WERI-Rb-1 (cell line): Measurements from ENCODE around the gene TDP1.

Experiments used
- DNase-seq: peaks from one replicate; pipeline ENCODE4 v3.0.0-alpha.2; 2020
- H3K27ac ChIP-seq: fragments of 250-450 bp; sonication (Bioruptor Pico); 2 replicates; pipeline ENCODE4 v1.5.1; 2020; ENCODE audit warnings: mild to moderate bottlenecking, moderate library complexity
- H3K27me3 ChIP-seq: fragments of 250-450 bp; sonication (Bioruptor Pico); 2 replicates; pipeline ENCODE4 v1.5.1; 2021; ENCODE audit warnings: mild to moderate bottlenecking, low read depth, moderate library complexity; ENCODE audit not compliant: insufficient read depth, severe bottlenecking
- H3K36me3 ChIP-seq: fragments of 250-450 bp; sonication (Bioruptor Pico); 2 replicates; pipeline ENCODE4 v1.5.1; 2020; ENCODE audit warnings: mild to moderate bottlenecking, moderate library complexity
- H3K4me3 ChIP-seq: 2 replicates; pipeline ENCODE4 v1.5.1; 2011; ENCODE audit warnings: low read depth, mild to moderate bottlenecking, control low read depth, low read length
- H3K9me3 ChIP-seq: fragments of 250-450 bp; sonication (Bioruptor Pico); 2 replicates; pipeline ENCODE4 v1.5.1; 2021; ENCODE audit warnings: mild to moderate bottlenecking, moderate library complexity; ENCODE audit not compliant: severe bottlenecking
- TF ChIP-seq, protein P1 (sequence below): IDR thresholded peaks from 2 replicates; pipeline ENCODE4 v1.5.1; 2011; ENCODE audit warnings: low read depth, mild to moderate bottlenecking, control low read depth, inconsistent platforms, low read length

TDP1 gene

DNA sequence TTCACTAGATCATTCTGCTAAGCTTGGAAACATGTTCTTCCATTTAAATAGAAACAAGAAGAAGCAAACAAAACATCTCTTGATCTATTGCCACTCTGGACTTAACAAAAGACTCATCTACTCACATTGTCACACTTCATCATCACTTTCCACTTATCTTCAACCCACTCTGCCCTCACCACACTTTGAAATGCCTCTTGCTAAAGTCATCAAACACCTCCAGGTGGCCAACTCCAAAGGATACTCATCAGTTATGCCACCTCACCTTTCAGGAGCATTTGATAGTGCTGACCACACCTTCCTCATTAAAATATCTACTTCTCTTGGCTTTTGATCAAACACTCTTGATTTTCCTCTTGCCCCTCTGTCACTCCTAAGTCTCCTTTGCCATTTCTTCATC lies 8.4 kb upstream of the TDP1 start:
- no peak overlapping the region for H3K27ac ChIP-seq
- no peak for DNase-seq
- H3K4me3 ChIP-seq = no peak overlapping the region
- no peaks in the 10 kb centered on the region; the same call in none of the 2 replicates for H3K36me3 ChIP-seq
- H3K9me3 ChIP-seq = no peaks in the 10 kb centered on the region
- H3K27me3 ChIP-seq = no peaks in the 10 kb centered on the region
- TF ChIP-seq, protein P1, sequence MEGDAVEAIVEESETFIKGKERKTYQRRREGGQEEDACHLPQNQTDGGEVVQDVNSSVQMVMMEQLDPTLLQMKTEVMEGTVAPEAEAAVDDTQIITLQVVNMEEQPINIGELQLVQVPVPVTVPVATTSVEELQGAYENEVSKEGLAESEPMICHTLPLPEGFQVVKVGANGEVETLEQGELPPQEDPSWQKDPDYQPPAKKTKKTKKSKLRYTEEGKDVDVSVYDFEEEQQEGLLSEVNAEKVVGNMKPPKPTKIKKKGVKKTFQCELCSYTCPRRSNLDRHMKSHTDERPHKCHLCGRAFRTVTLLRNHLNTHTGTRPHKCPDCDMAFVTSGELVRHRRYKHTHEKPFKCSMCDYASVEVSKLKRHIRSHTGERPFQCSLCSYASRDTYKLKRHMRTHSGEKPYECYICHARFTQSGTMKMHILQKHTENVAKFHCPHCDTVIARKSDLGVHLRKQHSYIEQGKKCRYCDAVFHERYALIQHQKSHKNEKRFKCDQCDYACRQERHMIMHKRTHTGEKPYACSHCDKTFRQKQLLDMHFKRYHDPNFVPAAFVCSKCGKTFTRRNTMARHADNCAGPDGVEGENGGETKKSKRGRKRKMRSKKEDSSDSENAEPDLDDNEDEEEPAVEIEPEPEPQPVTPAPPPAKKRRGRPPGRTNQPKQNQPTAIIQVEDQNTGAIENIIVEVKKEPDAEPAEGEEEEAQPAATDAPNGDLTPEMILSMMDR = no peak

DNA sequence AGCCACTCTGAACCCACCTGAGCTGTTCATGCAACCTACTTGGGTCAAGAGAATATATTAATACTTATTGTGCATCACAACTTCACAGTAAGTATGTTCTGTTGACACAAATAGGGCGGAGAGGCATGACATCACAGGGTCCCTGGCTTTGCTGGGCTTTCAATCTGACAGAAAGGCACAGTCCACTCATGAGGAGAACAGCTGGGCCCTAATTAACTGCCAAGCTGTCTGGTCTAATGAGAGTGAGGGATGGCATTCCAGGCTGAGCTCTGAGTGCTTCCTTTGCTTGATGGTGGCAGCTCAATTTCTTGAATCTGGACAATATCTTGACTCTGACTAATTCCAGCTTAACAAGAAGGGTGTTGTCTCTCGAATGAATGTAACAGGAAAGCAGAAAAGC lies 3.2 kb upstream of the TDP1 start:
- Histone ChIP-seq H3K36me3 (peaks cover 5% of the 10 kb centered on the region), H3K9me3 (no peaks in the 10 kb centered on the region), H3K27ac (no peak overlapping the region), H3K27me3 (no peaks in the 10 kb centered on the region), H3K4me3 (no peak overlapping the region)
- peak; percentile 60 for DNase-seq
- TF ChIP-seq, protein P1 = no peak

DNA sequence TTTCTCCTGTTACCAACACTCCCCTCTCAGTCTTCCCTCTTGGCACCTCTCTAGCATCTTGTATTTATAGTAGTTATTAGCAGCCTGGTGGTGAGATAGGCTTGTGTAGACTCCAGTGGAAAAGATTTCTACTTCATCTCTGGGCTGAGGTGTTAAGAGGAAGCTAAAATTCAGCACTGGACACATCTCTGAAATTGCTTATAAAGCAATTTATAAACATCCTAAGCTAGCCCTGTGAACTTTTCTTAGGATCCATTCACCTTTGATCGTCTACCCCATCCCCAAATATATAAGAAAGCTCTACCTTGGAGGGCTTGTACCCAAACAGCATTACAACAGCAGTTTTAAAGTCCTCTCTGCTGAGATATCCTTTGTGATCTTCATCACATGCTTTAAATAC lies 2.1 kb upstream of the TDP1 start:
- Histone ChIP-seq H3K27ac (peak overlapping the region; percentile 75; the same call in 1 of the 2 replicates), H3K36me3 (peaks cover 14% of the 10 kb centered on the region), H3K9me3 (no peaks in the 10 kb centered on the region), H3K4me3 (peak overlapping the region; percentile 73), H3K27me3 (no peaks in the 10 kb centered on the region)
- TF ChIP-seq, protein P1 = no peak
- no peak for DNase-seq

DNA sequence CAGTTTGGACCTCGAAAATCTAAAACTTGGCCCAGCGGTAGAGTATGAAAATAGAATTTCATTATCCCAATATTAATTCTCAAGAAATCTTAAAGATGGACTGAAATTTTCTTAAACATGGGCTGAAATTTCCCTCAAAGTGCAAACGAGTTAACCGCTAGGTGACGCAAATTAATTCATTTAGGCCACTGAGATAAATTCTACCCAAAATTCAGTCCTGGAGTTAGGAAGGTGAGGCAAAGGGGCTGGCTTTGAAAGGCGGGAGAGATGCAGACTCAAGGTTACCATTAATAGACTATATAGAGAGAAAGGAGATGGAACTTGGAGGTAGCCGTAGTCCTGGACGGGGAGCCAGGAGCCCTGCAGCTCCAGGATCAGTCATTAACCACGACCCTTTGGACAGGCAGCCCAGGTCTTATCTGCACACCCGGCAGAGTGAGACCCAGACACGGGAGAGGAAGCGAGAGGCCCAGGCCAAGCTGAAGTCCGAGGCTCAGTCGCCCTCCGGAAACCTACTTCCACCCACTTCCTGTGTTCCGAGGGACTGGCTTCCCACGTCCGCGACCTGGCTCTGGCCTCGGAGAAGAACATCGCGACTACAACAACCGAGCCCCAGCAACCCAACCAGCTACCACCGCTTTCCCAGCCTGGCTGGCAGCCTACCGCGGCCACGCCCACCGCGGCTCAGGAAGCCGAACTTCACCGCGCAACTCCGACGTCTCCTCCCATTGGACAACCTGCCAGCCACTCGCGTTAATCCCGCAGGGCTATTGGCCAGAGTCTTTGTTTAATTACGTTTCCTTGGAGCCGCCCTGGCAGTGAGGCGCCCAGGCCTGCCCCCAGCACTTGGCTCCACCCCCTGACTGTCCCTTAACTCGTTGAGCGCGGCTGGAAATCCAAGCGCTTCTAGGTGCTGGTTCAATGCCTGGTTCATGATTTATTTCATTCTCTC lies 1.4 kb upstream of the TDP1 start, which contains the start of gene EFCAB11:
EFCAB11 (minus strand) TSS at position 661 of the 952 bp plus-strand sequence; CDS start at position 591, 70 bp downstream.
- peak; percentile 98 for DNase-seq
- H3K27ac ChIP-seq = peak within 1 kb of the TSS; percentile 87
- no peaks in the 10 kb centered on the region for H3K27me3 ChIP-seq
- H3K9me3 ChIP-seq = no peaks in the 10 kb centered on the region
- TF ChIP-seq, protein P1 = no peak
- H3K4me3 ChIP-seq = peak within 1 kb of the TSS; percentile 90
- H3K36me3 ChIP-seq = peaks cover 14% of the 10 kb centered on the region

DNA sequence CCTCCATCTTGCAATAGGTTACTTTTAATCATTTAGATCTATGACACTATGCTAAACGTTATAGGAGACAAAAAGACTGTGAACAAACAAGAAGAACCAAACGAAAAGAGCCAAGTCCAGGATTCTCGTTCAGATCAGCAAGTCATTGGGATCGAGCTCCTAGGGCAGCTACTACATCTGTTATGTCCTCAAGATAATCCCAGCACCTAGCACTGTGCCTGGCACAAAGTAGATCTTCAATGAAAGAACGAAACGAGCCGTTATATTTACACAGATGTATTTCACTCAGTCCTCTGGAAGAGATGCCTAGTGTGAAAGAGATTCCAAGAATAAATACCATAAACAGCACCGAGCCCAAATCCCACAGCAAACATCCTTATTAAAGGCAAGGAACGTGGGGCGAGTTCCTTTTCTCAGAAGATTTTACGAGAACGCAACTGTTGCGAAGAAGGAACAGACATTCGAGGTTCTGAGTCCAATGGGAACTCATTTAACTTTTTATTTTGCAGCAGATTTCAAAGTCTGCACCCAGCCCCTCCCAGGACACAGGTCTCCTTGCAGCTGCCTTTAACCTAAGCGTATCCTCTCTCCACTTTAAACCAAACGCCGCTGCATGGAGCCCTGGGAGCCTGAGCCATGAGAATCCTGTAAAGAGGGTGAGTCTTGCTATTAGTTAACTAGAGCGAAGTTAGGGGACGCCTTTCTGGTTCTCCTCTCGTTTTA lies 544 bp upstream of the TDP1 start:
- TF ChIP-seq, protein P1 = no peak
- Histone ChIP-seq H3K4me3 (peak overlapping the region; percentile 90), H3K9me3 (no peaks in the 10 kb centered on the region), H3K27me3 (no peaks in the 10 kb centered on the region), H3K27ac (peak overlapping the region; percentile 87), H3K36me3 (peaks cover 14% of the 10 kb centered on the region)
- no peak for DNase-seq
